Liver (tissue), 9 donors: ENCODE data around the gene EGLN2. TPM values are rescaled to one million over a fixed set of nuclear protein-coding genes. Genes with fewer than 3 reads are reported as not detected.

ENCODE experiments used
- DNase-seq: peaks from one replicate; pipeline ENCODE4 v3.0.0-alpha.2; 2017; ENCODE audit warnings: low spot score
- H3K27ac ChIP-seq, 2 donors: one replicate each; pipeline ENCODE4 v1.7.0; 2013; ENCODE audit warnings: inconsistent platforms in 2 of 2, low read length in 2 of 2, control low read depth in 1 of 2, low read depth in 1 of 2, mild to moderate bottlenecking in 1 of 2
- H3K27me3 ChIP-seq, 4 donors: one replicate each; pipeline versions ENCODE4 v1.6.1 to v1.7.0; 2013; ENCODE audit warnings: low read length in 3 of 4, inconsistent platforms in 1 of 4, mild to moderate bottlenecking in 1 of 4, moderate library complexity in 1 of 4; ENCODE audit not compliant: control insufficient read depth in 4 of 4, insufficient read depth in 4 of 4
- H3K36me3 ChIP-seq, 4 donors: one replicate each; pipeline versions ENCODE4 v1.6.1 to v1.7.0; 2013; ENCODE audit warnings: low read length in 3 of 4, mild to moderate bottlenecking in 3 of 4, low read depth in 1 of 4, moderate library complexity in 1 of 4; ENCODE audit not compliant: control insufficient read depth in 4 of 4, insufficient read depth in 3 of 4
- H3K4me1 ChIP-seq, 4 donors: one replicate each; pipeline versions ENCODE4 v1.6.1 to v1.7.0; 2013; ENCODE audit warnings: low read length in 3 of 4, mild to moderate bottlenecking in 3 of 4, moderate library complexity in 1 of 4; ENCODE audit not compliant: control insufficient read depth in 4 of 4, insufficient read depth in 4 of 4
- H3K4me3 ChIP-seq, 3 donors: one replicate each; pipeline versions ENCODE4 v1.6.1 to v1.7.0; 2013; ENCODE audit warnings: low read length in 3 of 3, control low read depth in 1 of 3, low read depth in 1 of 3, mild to moderate bottlenecking in 1 of 3
- H3K9ac ChIP-seq, 2 donors: one replicate each; pipeline ENCODE4 v1.7.0; 2013; ENCODE audit warnings: low read length in 2 of 2, mild to moderate bottlenecking in 2 of 2, moderate library complexity in 2 of 2, control low read depth in 1 of 2, low read depth in 1 of 2
- H3K9me3 ChIP-seq, 4 donors: one replicate each; pipeline versions ENCODE4 v1.6.1 to v1.7.0; 2013; ENCODE audit warnings: low read length in 3 of 4; ENCODE audit not compliant: control insufficient read depth in 4 of 4
- EGR1 ChIP-seq, 2 donors: IDR thresholded peaks; 2 replicates each; pipeline ENCODE4 v1.6.1; 2016 to 2018; ENCODE audit warnings: antibody characterized with exemption in 2 of 2, low read depth in 2 of 2
- FOXA1 ChIP-seq: IDR thresholded peaks from 2 replicates; pipeline ENCODE4 v1.6.1; 2016; ENCODE audit warnings: antibody characterized with exemption
- FOXA2 ChIP-seq: IDR thresholded peaks from 2 replicates; pipeline ENCODE4 v1.6.1; 2016; ENCODE audit warnings: antibody characterized with exemption
- GABPA ChIP-seq, 2 donors: IDR thresholded peaks in 1 of 2; conservative IDR thresholded peaks in 1 of 2; 2 replicates each; pipeline ENCODE4 v1.6.1; 2016; ENCODE audit warnings: antibody characterized with exemption in 2 of 2, mild to moderate bottlenecking in 1 of 2, moderate library complexity in 1 of 2
- HNF4A ChIP-seq, 2 donors: conservative IDR thresholded peaks; 2 replicates each; pipeline ENCODE4 v1.6.1; 2016; ENCODE audit warnings: antibody characterized with exemption in 2 of 2, mild to moderate bottlenecking in 2 of 2
- HNF4G ChIP-seq: IDR thresholded peaks from 2 replicates; pipeline ENCODE4 v1.6.1; 2016; ENCODE audit warnings: antibody characterized with exemption
- JUND ChIP-seq, 2 donors: IDR thresholded peaks; 2 replicates each; pipeline ENCODE4 v1.6.1; 2016; ENCODE audit warnings: antibody characterized with exemption in 2 of 2
- NR2F2 ChIP-seq: IDR thresholded peaks from 2 replicates; pipeline ENCODE4 v1.6.1; 2016; ENCODE audit warnings: antibody characterized with exemption
- RAD21 ChIP-seq, 2 donors: IDR thresholded peaks; 2 replicates each; pipeline ENCODE4 v1.6.1; 2016; ENCODE audit warnings: antibody characterized with exemption in 2 of 2, mild to moderate bottlenecking in 2 of 2
- RXRA ChIP-seq, 2 donors: IDR thresholded peaks; 2 replicates each; pipeline ENCODE4 v1.6.1; 2017 to 2018; ENCODE audit warnings: antibody characterized with exemption in 2 of 2, mild to moderate bottlenecking in 1 of 2
- SP1 ChIP-seq: IDR thresholded peaks from 2 replicates; pipeline ENCODE4 v1.6.1; 2018; ENCODE audit warnings: antibody characterized with exemption, mild to moderate bottlenecking
- TAF1 ChIP-seq: conservative IDR thresholded peaks from 2 replicates; pipeline ENCODE4 v1.6.1; 2016; ENCODE audit warnings: antibody characterized with exemption, mild to moderate bottlenecking
- YY1 ChIP-seq: IDR thresholded peaks from 2 replicates; pipeline ENCODE4 v1.6.1; 2016; ENCODE audit warnings: antibody characterized with exemption, mild to moderate bottlenecking
- WGBS: extraction: QIAGEN DNeasy Blood & Tissue Kit; methylation state at CpG from one replicate; pipeline ENCODE4 v1.1.7; 2013; 5-methylcytosine and 5-hydroxymethylcytosine counted together
- polyA plus RNA-seq, 2 donors: library from polyadenylated mRNA; stranded (reverse) in 1 of 2; unstranded in 1 of 2; fragments of 200-250 nt in 1 of 2; fragments of >200 nt in 1 of 2; fragmentation: Nextera tagmentation in 1 of 2; extraction: Ambion mirVana in 1 of 2; gene quantifications; one replicate each; pipeline versions ENCODE4 v1.2.1 to v1.2.3, GENCODE V29; 2013 to 2015
- total RNA-seq, 2 donors: library from RNA; depleted of rRNA; stranded (reverse); fragments of >200 nt; gene quantifications; one replicate each; pipeline ENCODE4 v1.2.3, GENCODE V29; 2014
- TF ChIP-seq, protein P1 (sequence below): fragments of 150-350 bp; IDR thresholded peaks from 2 replicates; pipeline ENCODE4 v1.5.1; 2017; ENCODE audit warnings: improper control_type of control experiment, low read depth, low read length; ENCODE audit not compliant: missing input control
- TF ChIP-seq, protein P2 (sequence below): IDR thresholded peaks from 2 replicates; pipeline ENCODE4 v1.6.1; 2016; ENCODE audit warnings: antibody characterized with exemption, mild to moderate bottlenecking
- TF ChIP-seq, protein P3 (sequence below): IDR thresholded peaks from 2 replicates; pipeline ENCODE4 v1.6.1; 2016; ENCODE audit warnings: antibody characterized with exemption
- TF ChIP-seq, protein P4 (sequence below): IDR thresholded peaks from 2 replicates; pipeline ENCODE4 v1.6.1; 2016; ENCODE audit warnings: antibody characterized with exemption
- TF ChIP-seq, protein P5 (sequence below): IDR thresholded peaks from 2 replicates; pipeline ENCODE4 v1.6.1; 2016; ENCODE audit warnings: antibody characterized with exemption
- donor health status: healthy.
- donor health status: healthy.
- donor health status: healthy.
- donor health status: healthy.
- donor health status: healthy.

Gene EGLN2
- total and polyA plus RNA-seq, 4 donors: 34.8 to 56.3 (median 47.7) TPM

DNA sequence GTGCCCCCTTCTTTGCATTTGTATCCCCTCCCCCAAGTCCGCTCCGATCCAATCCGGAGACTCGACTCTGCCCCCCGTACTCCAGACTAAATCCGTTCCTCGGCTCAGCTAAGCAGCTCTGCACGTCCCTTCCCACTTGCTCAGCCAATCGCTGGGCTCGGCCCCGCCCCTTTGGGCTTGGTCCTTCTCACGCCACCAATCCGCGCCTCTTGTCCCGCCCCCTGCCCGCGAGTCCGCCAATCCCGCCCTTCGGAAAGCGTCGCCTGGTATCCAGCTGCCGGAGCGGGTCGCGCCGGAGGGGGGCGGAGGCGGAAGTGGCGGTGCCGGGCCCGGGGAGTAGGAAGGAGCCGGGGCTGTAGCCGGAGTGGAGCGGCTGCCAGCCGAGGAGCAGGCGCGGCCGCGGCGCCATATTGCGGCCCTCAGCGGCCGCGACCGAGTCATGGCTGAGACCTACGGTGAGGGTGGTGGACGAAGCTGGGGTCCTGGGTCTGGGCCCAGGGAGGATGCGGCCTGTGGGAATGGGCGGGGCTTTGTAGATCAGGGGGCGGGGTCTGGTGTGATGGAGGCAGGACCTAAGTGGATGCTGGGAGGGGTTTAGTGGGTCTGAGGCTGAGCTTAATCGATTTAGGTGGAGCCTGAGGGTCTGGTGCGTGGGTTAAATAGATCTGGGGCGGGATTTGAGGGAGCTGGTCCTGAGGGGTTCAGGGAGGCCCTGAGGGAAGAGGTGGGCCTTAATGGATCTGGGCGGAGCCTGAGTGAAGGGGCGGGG is 20.9 kb upstream of the EGLN2 start, which contains the start of gene RAB4B:
Gene RAB4B (plus strand): TSS at position 311 of the 769 bp plus-strand sequence. CDS start 129 bp downstream, at position 440.
- Histone ChIP-seq H3K27ac (peak within 1 kb of the TSS; percentile 84 to 92), H3K27me3 (no peaks in the 10 kb centered on the region), H3K4me1 (peaks cover 0 to 19% (median 13%) of the 10 kb centered on the region in 4 donors), H3K36me3 (peaks cover 0 to 3% (median 1%) of the 10 kb centered on the region in 4 donors), H3K9ac (peak within 1 kb of the TSS; percentile 61 to 64), H3K9me3 (no peaks in the 10 kb centered on the region), H3K4me3 (peak within 1 kb of the TSS; percentile 62 to 81 (median 74))
- under 1% methylated on average over 56 of the region's 56 CpGs for WGBS
- TF ChIP-seq FOXA2 (no peak), GABPA (IDR thresholded peaks at IDR 0.05 in 1 of 2, conservative IDR thresholded peaks at IDR 0.05 in 1 of 2) (peak; percentile 20 to 84), HNF4A (conservative IDR thresholded peaks at IDR 0.05) (peak; percentile 44 to 70), RAD21 (IDR thresholded peaks at IDR 0.05) (peak in 1 of 2 donors; percentile 3), SP1 (peak; percentile 98), TAF1 (peak; percentile 65), JUND (IDR thresholded peaks at IDR 0.05) (no peak), YY1 (peak; percentile 63), RXRA (IDR thresholded peaks at IDR 0.05) (peak; percentile 20 to 32), NR2F2 (no peak), EGR1 (IDR thresholded peaks at IDR 0.05; ENCODE audit: low read depth in 2 of 2) (peak; percentile 13 to 23), FOXA1 (peak; percentile 32), HNF4G (no peak)
- TF ChIP-seq, protein P1, sequence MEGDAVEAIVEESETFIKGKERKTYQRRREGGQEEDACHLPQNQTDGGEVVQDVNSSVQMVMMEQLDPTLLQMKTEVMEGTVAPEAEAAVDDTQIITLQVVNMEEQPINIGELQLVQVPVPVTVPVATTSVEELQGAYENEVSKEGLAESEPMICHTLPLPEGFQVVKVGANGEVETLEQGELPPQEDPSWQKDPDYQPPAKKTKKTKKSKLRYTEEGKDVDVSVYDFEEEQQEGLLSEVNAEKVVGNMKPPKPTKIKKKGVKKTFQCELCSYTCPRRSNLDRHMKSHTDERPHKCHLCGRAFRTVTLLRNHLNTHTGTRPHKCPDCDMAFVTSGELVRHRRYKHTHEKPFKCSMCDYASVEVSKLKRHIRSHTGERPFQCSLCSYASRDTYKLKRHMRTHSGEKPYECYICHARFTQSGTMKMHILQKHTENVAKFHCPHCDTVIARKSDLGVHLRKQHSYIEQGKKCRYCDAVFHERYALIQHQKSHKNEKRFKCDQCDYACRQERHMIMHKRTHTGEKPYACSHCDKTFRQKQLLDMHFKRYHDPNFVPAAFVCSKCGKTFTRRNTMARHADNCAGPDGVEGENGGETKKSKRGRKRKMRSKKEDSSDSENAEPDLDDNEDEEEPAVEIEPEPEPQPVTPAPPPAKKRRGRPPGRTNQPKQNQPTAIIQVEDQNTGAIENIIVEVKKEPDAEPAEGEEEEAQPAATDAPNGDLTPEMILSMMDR: no peak
- TF ChIP-seq, protein P2, sequence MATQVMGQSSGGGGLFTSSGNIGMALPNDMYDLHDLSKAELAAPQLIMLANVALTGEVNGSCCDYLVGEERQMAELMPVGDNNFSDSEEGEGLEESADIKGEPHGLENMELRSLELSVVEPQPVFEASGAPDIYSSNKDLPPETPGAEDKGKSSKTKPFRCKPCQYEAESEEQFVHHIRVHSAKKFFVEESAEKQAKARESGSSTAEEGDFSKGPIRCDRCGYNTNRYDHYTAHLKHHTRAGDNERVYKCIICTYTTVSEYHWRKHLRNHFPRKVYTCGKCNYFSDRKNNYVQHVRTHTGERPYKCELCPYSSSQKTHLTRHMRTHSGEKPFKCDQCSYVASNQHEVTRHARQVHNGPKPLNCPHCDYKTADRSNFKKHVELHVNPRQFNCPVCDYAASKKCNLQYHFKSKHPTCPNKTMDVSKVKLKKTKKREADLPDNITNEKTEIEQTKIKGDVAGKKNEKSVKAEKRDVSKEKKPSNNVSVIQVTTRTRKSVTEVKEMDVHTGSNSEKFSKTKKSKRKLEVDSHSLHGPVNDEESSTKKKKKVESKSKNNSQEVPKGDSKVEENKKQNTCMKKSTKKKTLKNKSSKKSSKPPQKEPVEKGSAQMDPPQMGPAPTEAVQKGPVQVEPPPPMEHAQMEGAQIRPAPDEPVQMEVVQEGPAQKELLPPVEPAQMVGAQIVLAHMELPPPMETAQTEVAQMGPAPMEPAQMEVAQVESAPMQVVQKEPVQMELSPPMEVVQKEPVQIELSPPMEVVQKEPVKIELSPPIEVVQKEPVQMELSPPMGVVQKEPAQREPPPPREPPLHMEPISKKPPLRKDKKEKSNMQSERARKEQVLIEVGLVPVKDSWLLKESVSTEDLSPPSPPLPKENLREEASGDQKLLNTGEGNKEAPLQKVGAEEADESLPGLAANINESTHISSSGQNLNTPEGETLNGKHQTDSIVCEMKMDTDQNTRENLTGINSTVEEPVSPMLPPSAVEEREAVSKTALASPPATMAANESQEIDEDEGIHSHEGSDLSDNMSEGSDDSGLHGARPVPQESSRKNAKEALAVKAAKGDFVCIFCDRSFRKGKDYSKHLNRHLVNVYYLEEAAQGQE: peak; percentile 72
- TF ChIP-seq, protein P3, sequence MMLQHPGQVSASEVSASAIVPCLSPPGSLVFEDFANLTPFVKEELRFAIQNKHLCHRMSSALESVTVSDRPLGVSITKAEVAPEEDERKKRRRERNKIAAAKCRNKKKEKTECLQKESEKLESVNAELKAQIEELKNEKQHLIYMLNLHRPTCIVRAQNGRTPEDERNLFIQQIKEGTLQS: no peak
- TF ChIP-seq, protein P4, sequence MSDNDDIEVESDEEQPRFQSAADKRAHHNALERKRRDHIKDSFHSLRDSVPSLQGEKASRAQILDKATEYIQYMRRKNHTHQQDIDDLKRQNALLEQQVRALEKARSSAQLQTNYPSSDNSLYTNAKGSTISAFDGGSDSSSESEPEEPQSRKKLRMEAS: no peak
- TF ChIP-seq, protein P5, sequence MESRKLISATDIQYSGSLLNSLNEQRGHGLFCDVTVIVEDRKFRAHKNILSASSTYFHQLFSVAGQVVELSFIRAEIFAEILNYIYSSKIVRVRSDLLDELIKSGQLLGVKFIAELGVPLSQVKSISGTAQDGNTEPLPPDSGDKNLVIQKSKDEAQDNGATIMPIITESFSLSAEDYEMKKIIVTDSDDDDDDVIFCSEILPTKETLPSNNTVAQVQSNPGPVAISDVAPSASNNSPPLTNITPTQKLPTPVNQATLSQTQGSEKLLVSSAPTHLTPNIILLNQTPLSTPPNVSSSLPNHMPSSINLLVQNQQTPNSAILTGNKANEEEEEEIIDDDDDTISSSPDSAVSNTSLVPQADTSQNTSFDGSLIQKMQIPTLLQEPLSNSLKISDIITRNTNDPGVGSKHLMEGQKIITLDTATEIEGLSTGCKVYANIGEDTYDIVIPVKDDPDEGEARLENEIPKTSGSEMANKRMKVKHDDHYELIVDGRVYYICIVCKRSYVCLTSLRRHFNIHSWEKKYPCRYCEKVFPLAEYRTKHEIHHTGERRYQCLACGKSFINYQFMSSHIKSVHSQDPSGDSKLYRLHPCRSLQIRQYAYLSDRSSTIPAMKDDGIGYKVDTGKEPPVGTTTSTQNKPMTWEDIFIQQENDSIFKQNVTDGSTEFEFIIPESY: no peak
- peak; percentile 100 for DNase-seq
